HG03064 (cell line): ENCODE results near the gene CELA1.
A peak's percentile ranks its signal among the peaks of the same experiment; 100 is the strongest.

Source experiments
- ATAC-seq: cut with Tn5 transposase; IDR thresholded peaks from one replicate; pipeline ENCODE4 v1.9.1; 2021; ENCODE audit warnings: low read depth; ENCODE audit not compliant: unreplicated experiment

The CELA1 gene

DNA sequence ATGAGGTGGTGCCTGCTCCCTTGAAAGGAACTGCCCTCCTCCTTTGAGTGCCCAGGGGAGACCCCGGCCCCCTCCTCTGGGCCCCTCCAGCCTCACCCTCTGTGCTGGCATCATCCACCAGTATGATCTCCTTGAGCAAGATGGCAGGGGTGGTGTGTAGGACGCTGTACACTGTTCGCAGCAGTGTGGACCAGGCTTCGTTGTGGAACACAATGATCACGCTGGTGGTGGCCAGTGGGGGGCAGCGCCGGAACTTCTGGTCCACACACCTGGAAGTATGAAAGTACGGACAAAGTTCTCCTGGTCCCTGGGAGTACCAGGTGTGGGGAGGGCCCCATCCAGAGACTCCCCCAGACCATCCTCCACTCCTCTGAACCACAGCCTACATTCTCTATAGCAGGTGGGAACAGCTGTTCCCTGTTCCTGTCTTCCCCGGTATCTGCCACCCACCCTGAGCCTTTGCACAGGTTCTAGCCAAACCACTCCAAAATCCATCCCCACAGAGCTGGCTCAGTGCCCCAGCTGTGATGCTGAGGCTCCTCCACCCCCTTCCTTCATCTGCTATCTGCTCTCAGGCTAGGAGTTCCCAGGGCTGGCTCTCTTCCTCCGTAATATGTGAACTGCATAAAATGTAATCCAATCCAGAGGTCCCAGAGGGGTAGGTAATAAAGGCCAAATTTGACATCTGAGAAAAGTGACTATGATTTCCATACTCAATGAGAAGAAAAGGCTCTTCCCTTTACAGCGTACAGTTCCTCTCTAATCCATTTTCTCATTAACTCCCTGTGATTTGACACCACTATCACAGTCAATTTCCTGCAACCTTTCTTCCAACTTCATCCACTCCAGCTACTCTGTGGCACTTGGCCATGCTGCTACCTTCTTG, 30.9 kb upstream of the CELA1 start:
- no peak for ATAC-seq

DNA sequence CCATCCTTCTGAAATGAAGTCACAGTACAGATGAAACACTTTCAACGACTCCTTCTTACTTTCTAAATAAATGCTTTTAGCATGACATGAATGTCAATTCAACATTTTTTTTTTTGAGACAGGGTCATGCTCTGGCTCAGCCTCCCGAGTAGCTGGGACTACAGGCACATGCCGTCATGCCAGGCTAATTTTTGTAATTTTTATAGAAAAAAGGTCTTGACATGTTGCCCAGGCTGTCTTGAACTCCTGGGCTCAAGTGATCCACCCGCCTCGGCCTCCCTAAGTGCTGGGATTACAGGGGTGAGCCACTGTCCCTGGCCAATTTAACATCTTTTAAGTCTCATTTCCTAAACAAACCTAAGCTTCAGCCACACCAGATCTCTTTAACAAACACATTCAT, 28.4 kb upstream of the CELA1 start:
- no peak for ATAC-seq

DNA sequence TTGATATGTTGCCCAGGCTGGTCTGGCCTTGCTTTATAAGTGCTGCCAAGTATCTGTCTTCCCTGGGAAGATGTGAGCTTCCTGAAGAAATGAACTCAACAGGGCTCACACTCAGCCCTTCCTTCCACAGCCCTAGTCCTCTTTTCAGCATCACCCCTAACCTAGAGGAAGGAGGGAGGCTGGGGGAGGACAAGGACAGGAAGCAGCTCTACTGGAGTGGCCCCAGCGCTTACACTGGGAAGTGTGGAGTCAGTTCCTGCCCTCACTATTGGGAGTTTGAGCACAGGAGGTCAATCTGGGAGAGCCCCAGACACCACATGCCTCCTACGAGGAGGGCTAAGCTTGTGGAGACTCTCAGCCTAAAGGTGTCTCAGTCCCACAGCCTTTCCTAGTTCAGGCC, 27.9 kb upstream of the CELA1 start:
- ATAC-seq = no peak

DNA sequence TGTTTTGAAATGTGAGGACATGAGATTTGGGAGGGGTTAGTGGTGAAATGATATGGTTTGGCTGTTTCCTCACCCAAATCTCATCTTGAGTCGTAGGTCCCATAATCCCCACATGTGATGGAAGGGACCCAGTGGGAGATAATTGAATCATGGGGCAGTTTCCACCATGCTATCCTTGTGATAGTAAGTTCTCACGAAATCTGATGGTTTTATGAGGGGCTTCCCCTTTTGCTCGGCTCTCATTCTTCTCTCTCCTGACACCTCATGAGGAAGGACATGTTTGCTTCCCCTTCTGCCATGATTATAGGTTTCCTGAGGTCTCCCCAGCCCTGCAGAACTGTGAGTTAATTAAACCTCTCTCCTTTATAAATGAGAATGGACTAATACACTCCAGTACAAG, 26.7 kb upstream of the CELA1 start:
- ATAC-seq = no peak

DNA sequence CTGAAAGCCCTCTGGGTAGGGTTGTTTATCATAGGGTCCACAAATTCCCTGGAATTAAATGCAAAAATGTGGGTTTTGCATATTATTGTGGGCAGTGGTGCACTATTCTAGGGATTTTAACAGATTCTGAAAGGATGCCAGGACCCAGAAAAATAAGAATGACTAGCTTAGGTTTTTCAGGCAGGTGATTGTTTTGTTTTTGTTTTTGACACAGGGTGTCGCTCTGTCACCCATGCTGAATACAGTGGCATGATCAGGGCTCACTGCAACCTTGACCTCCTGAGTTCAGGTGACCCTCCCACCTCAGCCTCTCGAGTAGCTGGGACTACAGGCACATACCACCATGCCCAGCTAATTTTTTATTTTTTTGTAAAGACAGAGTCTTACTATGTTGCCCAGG, 25.5 kb upstream of the CELA1 start:
- ATAC-seq = no peak

DNA sequence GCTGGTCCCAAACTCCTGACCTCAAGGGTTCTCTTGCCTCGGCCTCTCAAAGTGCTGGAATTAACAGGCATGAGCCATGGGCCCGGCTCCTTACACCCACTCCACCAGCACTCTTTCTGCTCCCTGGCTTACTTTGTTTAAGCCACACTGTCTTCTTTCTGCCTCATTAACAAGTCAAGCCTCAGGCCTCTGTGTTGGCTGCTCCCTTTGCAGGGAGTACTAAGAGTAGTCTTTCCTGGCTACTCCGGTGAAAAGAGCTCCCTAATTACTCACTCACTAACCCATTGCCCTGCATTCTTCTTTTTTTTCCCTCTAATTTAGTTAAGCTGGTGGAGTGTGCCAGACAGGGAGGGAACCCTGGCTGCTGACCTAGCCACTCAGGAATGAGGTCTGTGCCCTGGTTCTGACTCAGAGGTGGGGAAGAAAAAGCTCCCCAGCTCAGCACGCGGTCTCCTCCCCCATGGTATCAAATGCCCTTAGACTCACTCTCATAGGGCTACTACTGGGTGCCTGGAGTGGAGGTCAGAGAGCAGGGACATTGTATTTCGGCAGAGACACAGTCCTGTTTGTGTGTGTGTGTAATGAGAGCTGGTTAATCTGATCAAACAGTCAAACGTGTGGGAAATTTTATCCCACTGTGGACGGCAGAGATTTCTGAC, 24.9 kb upstream of the CELA1 start:
- no peak for ATAC-seq

DNA sequence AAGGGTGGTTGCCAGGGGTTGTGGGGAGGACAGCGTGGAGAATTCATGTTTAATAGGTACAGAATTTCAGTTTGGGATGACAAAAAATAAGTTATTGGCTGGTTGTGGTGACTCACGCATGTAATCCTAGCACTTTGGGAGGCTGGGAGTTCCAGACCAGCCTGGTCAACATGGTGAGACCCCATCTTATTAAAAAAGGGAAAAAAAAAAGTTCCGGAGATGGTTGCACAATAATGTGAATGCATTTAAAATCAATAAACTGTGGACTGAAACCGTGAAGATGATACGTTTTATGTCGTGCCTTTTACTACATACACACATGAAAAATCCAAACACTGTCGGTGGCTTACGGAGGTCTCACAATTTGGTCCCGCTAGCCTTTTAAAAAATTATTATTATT, 24.2 kb upstream of the CELA1 start:
- no peak for ATAC-seq

DNA sequence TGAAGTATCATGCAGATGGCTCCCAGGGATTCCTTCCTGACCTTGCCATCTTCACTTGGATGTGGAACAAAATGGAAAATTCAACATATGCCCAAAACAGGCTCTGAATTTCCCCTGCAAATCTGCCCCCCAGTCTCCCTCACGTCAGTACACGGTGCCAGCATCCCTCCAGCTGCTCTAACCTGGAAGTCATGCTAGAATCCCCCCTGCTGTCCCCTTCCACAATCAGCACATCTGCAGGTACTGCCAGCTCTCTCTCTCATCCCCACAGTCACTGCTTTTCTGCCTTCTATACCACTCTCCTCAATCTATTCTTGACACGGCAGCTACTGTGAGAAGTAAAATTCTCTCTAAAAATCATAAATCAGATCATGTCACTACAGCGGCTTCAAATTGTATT, 23.1 kb upstream of the CELA1 start:
- no peak for ATAC-seq

DNA sequence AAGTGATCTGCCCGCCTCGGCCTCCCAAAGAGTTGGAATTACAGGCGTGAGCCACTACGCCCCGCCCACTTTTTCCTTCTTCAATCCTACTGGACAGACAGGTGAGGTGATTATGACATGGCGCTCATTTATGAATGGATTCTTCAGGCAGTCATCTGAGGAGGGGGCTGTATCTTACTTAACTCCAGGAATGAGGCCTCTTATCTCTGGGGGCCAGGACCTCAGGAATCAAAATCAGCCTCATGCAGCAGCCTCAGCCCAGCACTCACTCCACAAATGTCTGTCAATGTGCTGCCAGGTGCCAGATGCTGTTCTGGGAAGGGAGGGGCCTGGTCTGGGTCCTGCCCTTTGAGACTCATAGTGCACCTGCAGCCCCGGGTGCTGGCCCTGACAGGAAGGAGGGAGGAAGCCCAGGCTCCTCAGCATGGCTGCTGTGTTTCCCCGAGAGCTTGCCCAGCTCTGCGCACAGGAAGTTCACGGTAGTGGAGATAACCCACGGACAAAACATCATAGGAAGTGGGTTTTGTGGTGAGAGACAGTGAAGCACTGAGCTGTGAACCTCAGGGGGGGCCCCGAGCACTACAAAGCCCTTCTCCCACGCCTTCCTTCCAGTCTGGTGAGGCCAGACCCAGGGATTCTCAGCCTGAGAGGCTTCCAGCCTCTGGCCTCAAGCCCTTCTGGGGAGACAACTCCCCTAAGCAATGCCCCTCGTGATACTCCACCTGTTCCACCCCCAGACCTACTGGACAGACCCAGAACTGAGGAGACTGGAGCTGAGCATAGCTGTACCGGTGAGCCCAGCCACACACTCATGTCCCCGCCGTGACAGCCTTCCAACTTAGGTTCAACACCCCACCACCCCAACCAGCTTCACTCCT, 22.4 kb upstream of the CELA1 start:
- peak; percentile 98 for ATAC-seq

DNA sequence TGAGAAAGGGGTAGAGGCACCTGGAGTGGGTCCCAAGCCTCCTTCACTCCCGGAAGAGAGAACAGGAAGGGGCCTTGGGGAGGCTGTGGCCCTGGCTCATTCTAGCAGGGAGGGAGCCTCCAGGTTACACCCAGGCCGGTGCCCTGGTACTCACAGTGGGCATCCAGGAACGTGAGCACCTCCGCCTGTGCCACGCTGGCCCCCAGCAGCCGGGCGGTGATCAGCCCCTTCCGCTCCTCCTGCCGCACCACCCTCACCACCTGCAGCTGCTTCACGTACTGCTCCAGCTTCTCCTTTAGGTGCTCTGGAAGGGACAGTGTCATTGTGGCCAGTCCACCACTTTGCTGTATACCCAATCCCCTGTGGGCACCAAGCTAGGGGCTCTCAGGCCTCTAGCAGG, 18.8 kb upstream of the CELA1 start:
- no peak for ATAC-seq

DNA sequence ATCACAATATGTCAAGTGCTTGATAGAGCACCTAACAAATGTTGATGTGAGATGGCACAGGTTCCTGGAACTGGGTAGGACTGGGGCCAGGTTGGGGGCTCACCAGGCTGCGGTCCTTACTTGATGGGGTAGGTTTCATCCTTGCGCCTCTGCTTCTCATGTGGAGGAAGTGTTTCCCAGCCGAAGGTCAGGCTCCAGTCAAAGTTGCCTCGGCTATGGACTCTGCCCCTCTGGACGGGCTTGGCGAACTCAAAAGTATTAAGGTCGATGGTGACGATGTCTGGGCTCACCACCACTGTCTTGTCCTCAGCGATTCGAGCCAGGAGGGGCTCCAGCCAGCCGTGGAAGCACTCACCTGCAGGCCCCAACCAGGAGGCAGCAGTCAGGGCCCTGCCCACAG, 17.5 kb upstream of the CELA1 start:
- ATAC-seq = no peak

DNA sequence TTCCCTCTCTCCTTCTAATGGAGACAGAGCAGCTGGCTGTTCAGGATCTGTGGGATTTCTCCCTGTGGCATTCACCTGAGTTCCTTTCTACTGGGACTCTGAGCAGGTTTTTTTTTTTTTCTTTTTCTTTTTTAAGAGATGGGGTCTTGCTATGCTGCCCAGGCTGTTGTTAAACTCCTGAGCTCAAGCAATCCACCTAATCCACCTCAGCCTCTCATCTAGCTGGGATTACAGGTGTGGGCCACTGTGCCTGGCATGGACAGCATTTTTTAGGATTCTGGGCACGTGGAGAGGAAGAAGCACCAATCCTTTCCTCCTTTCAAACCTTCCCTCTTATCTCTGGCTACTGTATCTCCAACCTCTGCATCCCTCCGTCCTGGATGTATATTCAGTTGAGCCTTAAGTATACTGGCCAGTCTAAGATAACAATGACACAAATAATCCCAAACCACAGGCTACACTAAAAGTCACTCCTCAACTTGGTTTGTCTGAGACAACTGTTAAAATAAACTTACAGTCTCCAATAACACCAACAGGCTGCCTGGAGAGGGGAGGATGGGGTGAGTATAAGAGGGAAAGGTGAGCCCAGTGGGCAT, 16.4 kb upstream of the CELA1 start:
- no peak for ATAC-seq

DNA sequence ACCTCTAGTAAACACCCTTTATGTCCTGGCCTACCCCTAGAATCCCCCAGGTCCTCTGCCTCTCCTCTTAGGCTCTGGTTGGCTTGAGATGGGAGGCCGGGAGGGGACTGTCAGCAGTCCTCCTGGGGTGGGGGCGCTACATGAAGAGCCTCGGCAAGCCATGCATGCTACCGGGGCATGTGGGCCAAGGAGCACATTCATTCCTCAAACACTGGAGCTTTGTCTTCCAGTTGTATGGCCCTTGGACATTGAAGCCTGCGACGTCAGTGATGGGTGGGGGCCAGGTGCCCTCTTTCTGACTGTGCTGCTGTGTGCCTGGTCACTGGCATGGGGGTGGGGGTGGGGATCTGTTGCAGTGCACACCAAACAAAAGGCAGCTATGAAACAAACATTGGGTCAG, 15.8 kb upstream of the CELA1 start:
- ATAC-seq = no peak

DNA sequence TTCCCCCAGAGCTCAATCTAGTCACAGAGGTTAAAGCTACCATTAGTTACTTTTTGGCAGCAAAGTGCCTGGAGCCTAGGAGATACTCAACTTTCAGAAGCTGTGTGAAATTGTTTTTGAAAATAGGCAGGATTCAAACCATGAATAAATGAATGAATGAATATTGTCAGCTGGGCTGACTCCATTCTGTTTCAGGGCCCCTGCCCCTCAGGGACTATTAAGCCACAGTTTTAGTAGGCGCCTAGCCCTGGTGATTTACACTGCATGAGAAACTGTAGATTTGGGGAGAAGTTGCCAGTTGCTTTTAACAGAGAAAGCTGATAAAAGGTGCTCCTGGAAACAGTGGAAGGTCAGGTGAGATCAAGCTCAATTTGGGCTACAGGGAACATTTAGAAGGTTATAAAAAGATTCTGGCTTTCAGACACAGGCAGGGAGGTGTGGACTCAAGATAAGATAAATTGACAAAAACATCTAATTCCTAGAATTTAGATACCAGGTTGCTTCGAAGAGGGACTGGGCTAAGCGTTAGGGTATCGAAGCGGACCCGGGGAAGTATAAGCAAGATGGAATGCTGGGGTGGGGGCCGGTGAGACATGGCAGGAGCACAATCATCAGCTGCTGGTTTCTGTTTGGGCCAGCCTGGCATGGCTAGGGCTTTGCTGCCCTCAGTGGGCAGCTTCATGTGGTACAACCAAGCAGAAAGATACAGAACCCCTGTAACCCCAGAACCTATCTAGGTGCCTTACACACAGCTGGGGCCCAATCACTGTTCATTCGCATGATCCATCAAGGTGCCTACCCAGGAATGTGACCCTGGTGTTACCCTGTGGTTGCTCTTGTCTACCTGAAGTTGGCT, 14.9 kb upstream of the CELA1 start:
- no peak for ATAC-seq

DNA sequence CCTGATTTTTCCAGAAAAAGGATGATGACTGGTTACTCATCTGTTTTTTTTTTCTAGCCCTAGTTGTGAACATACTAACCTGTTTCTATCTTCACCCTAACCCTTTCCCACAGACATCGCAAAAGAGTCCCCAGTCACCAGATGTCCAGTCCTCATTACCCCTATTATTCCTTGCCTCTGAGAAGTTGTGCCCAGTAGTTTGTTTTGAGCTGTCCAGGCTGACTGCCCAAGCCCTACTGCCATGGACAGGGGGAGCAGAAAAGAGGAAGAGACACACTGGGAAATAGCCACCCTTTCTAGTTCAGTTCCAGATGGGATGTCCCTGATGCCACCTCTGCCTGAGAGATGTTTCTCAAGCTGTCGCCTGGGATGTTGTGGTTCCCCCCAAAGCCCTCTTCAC, 13.8 kb upstream of the CELA1 start:
- no peak for ATAC-seq

DNA sequence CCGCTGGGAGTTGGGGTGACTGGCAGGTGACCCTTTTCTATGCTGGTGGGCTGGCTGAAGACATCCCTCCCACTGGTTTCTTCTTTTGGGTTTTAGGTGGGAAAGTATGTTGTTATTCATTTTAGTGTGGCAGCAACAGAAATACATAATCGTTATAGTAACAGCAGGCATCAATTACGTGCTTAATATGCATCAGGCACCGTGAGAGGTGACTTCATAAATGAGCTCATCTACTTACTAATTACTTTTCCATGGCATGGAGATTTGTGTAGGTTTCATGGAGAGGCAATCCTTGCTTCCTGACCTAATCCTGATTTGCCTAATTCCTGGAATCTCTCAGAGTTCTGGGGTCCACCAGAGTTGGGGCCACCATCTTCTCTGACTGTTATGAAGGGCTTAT, 13.4 kb upstream of the CELA1 start:
- no peak for ATAC-seq

DNA sequence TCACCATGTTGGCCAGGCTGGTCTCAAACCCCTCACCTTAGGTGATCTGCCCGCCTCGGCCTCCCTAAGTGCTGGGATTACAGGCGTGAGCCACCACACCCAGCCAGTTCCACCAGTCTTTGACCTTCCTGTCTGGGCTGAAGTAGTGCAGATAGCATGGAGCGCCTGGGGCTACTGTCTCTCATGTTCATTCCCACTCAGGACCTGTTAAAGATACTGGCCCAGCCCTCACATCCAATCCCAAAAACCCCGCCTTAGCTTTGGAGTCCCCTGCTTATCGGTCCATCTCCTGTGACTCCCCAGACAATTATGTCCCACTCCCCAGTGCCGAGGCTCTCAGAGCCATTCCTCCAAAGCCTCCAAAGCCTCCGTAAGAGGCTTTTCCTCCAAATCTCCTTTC, 12.0 kb upstream of the CELA1 start:
- no peak for ATAC-seq

DNA sequence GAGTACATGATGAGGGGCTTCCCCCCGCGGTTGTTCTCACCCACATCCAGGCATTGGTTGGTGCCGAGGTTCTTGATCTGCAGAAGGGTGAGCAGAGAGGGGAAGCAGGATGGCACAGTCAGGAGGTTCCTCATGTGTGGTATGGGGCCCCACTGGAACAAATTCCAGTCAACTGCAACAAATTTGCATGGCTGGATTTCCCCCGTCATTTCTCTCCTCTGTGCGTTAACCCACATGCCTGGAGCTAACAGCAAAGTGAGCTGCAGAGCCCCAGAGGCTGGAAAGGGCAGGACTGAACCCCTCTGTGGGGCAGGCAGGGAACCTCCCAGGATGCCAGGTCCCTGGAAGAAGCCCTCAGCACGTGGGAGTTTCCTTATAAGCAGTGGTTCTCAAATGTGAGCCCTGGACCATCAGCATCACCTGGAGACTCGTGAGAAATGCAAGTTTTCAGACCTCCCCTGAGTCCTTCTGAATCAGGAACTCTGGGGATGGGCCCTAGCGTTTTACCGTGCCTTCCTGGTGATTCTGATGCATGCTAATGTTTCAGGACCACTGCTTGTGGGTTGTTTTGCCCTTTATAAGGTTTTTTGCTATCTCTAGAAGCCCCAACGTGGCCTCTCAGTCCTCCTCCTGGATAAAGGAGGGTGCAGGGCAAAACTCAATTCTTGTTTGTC, 11.0 kb upstream of the CELA1 start:
- no peak for ATAC-seq

DNA sequence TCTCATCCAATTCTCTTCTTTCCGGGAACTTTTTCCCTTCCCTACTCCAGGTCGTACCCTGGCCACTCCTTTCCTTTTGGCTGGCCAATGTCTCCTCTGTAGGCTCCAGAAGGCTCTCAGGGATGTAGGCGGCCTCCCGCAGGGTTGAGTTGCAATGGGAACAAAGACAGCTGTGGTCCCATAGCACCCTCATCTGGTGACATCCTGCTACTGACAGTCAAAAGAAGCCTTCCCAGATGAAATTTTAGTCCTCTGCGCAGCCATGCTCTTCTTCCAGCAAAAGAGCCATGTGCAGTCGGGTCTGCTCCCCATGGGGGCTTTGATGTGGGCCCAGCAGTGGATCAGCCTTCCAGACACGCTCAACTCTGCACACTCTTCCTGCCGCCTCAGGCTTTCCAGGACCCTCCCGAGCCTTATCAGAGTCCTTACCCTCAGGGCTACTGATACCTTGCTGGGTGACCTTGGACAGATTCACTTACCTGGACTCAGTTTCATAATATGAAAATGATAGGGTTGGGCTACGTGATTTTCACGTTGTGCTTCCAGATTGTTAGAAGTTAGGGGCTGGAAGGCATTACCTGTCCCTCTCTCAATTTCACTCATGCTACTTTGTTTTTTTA, 5.5 kb upstream of the CELA1 start:
- ATAC-seq = no peak
